ENCODE results near the gene FBXW7.

DNA sequence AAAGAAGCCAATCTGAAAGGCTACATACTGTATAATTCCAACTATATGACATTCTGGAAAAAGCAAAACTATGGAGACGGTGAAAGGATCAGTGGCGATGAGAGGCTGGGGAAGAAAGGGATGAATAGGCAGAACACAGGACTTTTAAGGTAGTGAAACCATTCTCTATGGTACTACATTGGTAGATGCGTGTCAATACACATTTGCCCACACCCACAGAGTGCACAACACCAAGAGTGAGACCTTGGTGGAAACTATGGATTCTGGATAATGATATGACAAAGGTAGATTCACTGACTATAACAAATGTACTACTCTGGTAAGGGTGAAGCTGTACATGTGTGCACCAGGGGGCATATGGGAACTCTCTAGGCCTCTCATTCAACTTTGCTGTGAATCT, 134.5 kb downstream of the FBXW7 start:
- TF ChIP-seq, protein P1, sequence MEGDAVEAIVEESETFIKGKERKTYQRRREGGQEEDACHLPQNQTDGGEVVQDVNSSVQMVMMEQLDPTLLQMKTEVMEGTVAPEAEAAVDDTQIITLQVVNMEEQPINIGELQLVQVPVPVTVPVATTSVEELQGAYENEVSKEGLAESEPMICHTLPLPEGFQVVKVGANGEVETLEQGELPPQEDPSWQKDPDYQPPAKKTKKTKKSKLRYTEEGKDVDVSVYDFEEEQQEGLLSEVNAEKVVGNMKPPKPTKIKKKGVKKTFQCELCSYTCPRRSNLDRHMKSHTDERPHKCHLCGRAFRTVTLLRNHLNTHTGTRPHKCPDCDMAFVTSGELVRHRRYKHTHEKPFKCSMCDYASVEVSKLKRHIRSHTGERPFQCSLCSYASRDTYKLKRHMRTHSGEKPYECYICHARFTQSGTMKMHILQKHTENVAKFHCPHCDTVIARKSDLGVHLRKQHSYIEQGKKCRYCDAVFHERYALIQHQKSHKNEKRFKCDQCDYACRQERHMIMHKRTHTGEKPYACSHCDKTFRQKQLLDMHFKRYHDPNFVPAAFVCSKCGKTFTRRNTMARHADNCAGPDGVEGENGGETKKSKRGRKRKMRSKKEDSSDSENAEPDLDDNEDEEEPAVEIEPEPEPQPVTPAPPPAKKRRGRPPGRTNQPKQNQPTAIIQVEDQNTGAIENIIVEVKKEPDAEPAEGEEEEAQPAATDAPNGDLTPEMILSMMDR (IDR thresholded peaks at IDR 0.05): no peak
- no peak for TF ChIP-seq EZH2 (IDR thresholded peaks at IDR 0.05; ENCODE audit: borderline replicate concordance, insufficient read depth, low read depth, low read length, poor library complexity, severe bottlenecking)
